MM.1S (cell line): Measurements from ENCODE around the gene FBXO45.

Source experiments
- EZH2 ChIP-seq: fragments of 300-600 bp; sonication (generic); optimal IDR thresholded peaks from 2 replicates; pipeline ENCODE3; 2017; ENCODE audit warnings: low read depth, mild to moderate bottlenecking, antibody characterized with exemption, low read length, mixed read lengths
- EZH2phosphoT487 ChIP-seq: fragments of 300-600 bp; sonication (generic); IDR thresholded peaks from 2 replicates; pipeline ENCODE4 v1.6.1; 2018; ENCODE audit warnings: antibody characterized with exemption, low read length
- TF ChIP-seq, protein P1 (sequence below): fragments of 300-600 bp; sonication (generic); IDR thresholded peaks from 2 replicates; pipeline ENCODE4 v1.5.1; 2016; ENCODE audit warnings: antibody characterized with exemption, low read length, mixed read lengths

DNA sequence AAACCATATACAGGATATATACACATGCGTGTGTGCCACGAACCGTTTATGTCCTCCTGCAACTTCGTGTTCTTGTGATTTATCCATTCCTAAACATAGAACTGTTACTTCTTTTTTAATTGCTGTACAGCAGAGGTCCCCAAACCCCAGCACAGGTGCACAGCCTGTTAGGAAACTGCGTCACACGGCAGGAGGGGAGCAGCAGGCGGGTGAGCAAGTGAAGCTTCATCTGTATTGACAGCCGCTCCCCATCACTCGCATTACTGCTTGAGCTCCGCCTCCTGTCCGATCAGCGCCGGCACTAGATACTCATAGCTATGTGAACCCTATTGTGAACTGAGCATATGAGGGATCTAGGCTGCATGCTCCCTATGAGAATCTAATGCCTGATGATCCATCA is 36.1 kb downstream of the FBXO45 start:
- TF ChIP-seq EZH2 (no peak), EZH2phosphoT487 (no peak)
- TF ChIP-seq, protein P1, sequence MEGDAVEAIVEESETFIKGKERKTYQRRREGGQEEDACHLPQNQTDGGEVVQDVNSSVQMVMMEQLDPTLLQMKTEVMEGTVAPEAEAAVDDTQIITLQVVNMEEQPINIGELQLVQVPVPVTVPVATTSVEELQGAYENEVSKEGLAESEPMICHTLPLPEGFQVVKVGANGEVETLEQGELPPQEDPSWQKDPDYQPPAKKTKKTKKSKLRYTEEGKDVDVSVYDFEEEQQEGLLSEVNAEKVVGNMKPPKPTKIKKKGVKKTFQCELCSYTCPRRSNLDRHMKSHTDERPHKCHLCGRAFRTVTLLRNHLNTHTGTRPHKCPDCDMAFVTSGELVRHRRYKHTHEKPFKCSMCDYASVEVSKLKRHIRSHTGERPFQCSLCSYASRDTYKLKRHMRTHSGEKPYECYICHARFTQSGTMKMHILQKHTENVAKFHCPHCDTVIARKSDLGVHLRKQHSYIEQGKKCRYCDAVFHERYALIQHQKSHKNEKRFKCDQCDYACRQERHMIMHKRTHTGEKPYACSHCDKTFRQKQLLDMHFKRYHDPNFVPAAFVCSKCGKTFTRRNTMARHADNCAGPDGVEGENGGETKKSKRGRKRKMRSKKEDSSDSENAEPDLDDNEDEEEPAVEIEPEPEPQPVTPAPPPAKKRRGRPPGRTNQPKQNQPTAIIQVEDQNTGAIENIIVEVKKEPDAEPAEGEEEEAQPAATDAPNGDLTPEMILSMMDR = no peak
